LNCAP (cell line): Measurements from ENCODE around the gene LHX6.

Experiments used
- CTCF ChIP-seq: fragments of 450-650 bp; IDR thresholded peaks from 2 replicates; pipeline ENCODE4 v1.5.1; 2017; ENCODE audit warnings: mild to moderate bottlenecking

LHX6 gene

GRCh38 chr9:122252796-122253195 lies 24.0 kb upstream of the LHX6 start:
- no peak for TF ChIP-seq CTCF

GRCh38 chr9:122251351-122251750 lies 22.6 kb upstream of the LHX6 start:
- TF ChIP-seq CTCF = no peak

- TF ChIP-seq CTCF = no peak
Measured at GRCh38 chr9:122248448-122248865, 19.7 kb upstream of the LHX6 start.

GRCh38 chr9:122246666-122247065 lies 17.9 kb upstream of the LHX6 start:
- no peak for TF ChIP-seq CTCF

GRCh38 chr9:122244349-122244748 lies 15.6 kb upstream of the LHX6 start:
- TF ChIP-seq CTCF = no peak

GRCh38 chr9:122239722-122240121 lies 11.0 kb upstream of the LHX6 start:
- TF ChIP-seq CTCF = no peak

- no peak for TF ChIP-seq CTCF
Measured at GRCh38 chr9:122236681-122237080, 7.9 kb upstream of the LHX6 start.

GRCh38 chr9:122234022-122234748 lies 5.4 kb upstream of the LHX6 start:
- no peak for TF ChIP-seq CTCF
